GM21529 (cell line): Measurements from ENCODE around the gene PRDM16.

ENCODE experiments used
- ATAC-seq: cut with Tn5 transposase; IDR thresholded peaks from one replicate; pipeline ENCODE4 v1.9.1; 2021; ENCODE audit not compliant: unreplicated experiment

Gene PRDM16

DNA sequence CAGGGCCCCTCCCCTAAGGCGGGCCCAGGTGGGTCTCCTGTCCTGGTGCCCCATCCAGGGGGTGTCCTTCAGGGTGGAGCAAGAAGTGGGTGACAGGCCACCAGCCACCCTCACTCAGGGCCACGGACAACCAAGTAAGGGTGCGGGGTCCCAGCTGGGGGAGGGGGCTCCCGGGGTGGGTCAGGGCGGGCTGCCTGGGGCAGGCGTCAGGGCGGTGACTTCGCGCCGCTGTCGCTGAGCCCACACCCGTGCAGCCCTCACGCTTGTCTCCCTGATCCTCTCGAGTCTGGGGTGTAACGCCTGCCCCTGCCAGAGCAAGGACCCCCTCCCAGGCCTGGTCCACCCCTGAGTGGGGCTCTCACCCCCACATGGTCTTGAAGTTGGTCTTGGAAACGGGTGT is 407.7 kb downstream of the PRDM16 start:
- ATAC-seq, result no peak

DNA sequence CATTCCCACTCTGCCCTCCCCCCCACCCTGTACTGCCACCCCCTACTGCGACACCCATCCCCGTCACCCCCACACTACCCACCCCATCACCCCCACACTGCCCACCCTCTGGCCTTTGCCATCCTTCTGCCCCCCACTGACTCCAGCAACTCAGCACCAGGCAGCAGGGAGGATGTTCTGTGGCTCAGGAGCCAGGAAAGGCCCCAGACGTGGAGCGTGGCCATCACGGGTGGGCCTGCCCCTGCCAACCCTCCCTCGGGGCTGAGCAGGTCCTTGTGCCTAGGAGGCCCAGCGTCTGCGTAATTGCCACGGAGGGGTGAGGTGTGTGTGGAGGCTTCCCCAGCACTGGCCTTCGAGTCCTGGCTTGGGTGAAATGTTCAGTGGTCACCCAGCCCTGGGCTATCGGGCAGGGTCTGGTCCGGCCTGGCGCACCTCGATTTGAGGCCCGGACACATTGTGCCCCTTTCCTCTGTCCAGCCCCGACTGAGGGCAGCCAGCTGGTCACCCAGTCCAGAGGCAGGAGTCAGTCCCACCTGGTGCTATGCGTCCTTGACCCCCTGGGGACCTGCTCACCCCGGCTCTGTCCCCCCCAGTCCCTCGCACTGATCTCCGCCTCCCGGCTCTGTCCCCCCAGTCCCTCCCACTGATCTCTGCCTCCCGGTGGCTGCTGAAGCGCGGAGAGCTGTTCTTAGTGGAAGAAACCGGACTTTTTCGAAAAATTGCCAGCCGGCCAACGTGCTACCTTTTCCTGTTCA is 408.4 kb downstream of the PRDM16 start:
- no peak for ATAC-seq

DNA sequence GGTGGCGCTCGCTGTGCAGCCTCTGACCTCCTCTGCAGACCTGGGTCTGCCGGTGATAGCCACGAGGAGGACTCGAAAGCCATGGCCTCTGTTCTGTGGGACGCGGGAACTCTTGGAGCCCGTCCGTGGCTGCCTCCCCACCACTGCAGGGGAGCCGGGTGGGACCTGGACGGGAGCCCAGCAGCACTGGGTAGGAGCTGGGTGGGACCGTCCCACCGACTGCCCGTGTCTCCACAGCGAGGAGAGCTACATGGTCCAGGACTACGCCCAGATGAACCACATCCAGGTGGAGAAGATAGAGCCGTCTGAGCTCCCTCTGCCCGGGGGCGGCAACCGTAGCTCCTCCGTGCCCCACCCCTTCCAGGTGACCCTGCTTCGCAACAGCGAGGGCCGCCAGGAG is 409.2 kb downstream of the PRDM16 start:
- no peak for ATAC-seq

DNA sequence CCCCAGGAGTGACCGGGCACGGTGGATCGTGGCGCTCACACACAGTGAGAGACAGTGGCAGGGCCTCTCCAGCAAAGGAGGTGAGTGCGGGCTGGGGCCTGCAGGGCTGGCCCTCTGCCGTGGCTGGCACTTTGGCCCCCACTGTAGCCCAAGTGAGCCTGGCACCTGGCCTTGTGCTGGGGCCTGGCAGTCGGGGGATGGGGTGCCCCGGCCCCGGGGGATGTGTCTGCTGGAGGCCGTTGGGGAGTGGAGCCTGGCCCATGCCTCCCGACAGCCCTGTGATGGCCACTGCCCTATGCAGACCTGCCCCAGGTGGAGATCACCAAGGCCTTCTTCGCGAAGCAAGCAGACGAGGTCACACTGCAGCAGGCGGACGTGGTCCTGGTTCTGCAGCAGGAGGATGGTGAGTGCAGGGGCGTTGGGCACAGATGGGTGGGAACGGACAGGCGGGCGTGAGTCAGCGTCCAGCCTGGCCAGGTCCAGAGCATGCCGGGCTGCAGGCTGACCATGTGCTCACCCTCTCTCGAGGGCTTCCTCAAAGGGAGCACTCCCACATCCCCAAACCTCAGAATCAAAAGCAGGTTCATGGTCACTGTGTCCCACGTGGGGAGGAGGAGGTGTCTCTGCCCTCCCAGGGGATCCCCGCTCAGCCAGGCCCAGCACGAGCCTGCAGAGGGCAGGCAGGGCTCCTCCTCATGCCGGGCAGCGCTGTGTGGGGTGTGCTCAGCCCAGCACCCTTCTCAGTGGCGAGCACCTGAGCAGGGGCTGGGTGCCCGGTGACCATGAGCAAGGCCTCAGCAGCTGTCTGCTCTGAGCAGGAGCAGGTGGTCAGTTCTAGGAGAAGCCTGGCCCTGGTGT is 410.7 kb downstream of the PRDM16 start:
- no peak for ATAC-seq

DNA sequence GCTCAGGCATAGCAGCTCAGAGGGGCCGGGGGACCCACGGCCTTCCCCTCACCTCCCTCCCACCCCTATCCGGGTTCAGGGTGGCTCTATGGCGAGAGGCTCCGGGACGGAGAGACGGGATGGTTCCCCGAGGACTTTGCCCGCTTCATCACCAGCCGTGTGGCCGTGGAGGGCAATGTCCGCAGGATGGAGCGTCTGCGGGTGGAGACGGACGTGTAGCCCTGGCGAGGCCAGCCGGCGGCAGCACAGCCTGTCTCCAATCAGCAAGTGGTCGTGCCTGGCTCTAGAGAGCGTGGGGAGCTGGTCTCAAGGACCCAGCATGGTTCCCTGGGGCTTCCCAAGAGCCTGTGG is 411.3 kb downstream of the PRDM16 start:
- ATAC-seq, result no peak

DNA sequence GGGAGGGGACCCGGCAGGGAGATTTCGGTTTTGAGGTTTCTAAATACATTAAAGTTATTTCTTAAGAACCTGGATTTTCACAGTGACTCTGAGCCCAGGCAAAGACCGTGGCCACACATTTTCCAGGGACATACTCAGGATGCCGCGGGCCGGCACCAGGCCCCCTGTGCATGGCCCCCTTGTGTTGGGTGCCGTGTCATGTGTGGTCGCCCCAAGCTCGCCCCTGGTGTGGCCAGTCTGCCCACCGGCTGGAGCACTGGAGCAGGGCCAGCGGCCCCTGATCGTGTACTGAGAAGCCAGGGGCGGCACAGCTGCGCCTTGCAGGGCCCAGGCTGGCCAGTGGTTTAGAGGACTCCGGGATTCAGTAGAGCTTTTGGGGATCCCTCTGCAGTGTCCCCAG is 412.0 kb downstream of the PRDM16 start:
- ATAC-seq, result no peak

DNA sequence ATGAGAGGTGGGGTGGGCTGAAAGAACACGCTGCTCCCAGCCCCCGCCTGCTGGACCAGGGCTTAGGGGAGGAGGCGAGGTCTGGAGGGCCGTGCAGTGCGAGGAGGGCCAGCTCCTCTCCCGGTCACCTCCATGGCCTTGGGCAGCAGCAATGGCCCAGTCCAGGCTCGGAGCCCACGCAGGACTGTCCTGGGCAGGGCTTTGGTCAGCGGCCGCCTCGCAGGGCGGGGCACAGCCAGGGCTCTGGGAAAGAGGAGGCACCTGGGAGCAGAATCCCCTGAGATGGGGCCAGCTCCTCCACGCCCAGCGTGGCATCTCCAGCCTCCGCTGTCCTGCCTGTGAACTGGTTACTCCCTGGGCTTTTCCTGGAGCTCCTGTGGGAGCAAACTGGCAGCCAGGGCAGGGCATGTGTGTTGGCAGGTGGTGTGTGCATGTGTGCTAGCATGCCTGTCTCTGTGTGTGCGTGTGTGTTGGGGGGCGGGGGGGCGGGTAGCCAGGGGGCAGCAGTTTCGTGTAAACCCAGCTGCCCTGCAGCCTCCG is 412.9 kb downstream of the PRDM16 start:
- ATAC-seq, result no peak

DNA sequence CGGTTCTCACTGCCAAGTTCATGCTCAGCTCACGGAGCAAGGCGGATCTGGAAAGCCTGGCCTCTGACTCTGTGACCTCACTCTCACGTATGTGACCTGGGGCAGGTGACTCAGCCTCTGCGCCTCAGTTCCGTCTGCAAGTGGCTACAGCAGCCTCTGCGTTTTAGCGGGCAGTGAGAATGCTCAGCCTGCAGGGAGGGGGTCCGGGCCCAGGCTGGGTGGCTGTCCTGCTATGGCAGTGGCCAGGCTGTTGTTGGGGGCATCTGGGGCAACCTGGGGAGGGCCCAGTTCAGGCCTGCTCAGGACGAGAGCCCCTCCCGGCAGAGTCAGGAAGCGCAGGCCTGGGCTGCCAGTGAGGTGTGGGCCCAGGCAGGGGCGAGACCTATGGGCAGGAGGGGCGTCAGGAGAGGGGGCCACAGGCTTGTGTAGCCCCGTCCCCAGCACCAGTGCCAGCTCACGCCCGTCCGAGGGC is 413.4 kb downstream of the PRDM16 start:
- ATAC-seq, result no peak

DNA sequence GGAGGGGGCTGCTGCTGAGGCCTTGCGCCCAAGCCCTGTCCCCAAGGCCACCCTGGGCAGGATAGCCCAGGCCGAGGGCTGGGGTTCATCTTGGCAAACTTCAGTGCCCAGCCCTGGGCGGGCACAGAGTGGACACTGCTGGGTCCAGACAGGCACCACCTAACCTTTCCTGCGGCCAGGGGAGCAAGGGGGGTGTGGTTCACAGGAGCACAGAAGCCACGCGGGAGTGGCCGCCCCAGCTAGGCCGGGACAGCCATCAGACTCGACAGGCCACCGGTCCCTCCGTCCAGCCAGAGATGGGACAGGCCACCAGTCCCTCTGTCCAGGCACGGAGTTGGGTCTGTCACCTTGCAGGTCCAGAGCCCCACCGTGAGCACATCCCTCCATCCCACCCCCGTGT is 414.4 kb downstream of the PRDM16 start:
- ATAC-seq, result no peak

DNA sequence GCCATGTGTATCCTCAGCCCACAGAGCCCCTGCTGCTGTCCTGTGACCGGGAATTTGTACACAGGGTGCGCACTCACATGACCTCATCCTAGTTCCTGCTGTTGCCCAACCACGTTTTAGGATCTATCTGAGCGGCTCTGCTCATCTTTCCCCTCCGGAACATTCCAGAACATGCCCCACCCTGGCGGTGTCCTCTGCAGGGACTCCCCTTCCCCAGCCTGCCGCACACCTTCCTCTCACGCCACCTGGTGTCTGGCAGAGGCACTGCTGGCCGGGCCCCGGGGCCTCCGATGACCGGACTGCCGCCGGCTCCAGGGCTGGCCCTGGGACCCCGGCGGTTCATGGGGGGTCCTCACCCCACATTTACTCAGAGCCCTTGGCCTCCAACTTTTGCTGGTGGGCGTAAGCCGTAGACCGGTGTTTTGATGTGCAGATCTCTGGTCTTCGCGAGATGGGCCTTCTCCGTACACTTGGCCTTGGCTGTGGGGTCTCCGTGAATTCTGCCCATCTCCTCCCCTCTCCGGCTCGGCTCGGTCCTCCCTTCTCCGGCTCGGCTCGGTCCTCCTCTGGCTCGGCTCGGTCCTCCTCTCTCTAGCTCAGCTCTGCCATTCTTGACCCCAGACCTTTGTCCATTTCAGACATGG is 414.9 kb downstream of the PRDM16 start:
- no peak for ATAC-seq

DNA sequence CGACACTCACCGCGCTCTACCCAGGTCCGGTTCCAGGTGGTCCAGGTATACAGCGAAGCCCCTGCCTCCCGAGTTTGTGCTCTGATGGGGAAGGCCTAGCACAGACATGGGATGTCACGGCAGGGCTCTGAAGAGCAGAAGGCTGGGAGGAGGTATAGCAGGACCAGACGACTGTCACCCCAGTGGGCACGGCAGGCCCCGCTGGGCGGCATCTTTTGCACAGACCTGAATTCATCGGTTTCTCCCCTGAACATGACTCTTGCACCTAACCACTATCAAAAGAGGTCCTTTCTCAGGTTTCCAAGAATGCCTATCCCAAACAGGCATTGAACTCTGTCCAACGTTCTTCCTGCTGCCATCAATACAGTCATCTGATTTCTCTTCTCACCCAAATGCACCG is 416.0 kb downstream of the PRDM16 start:
- ATAC-seq, result no peak
